ENCODE results near the gene MYDGF. TPM values are rescaled to one million over a fixed set of nuclear protein-coding genes. Genes with fewer than 3 reads are reported as not detected.

MYDGF gene
- total and polyA plus RNA-seq, 4 donors: 85.1 to 222 (median 144) TPM

- peak; percentile 51 for DNase-seq (ENCODE audit: low spot score)
- H3K27ac ChIP-seq (ENCODE audit: low read depth in 1 of 2, low read length in 2 of 2): peak overlapping the region; percentile 11 to 41
- peak; percentile 11 for TF ChIP-seq YY1 (IDR thresholded peaks at IDR 0.05)
- no peak for TF ChIP-seq GABPA (IDR thresholded peaks at IDR 0.05 in 1 of 2, conservative IDR thresholded peaks at IDR 0.05 in 1 of 2)
- TF ChIP-seq MAX (IDR thresholded peaks at IDR 0.05): no peak
- TF ChIP-seq RAD21 (IDR thresholded peaks at IDR 0.05): peak; percentile 71 to 83
- TF ChIP-seq CTCF (IDR thresholded peaks at IDR 0.05; ENCODE audit: low read depth, low read length, missing input control): peak; percentile 55
- TF ChIP-seq TAF1 (conservative IDR thresholded peaks at IDR 0.05): no peak
- no peak for TF ChIP-seq HNF4G (IDR thresholded peaks at IDR 0.05)
- no peak for TF ChIP-seq ATF3 (IDR thresholded peaks at IDR 0.05)
- no peak for TF ChIP-seq FOXA1 (IDR thresholded peaks at IDR 0.05)
- no peak for TF ChIP-seq HNF4A (conservative IDR thresholded peaks at IDR 0.05)
- TF ChIP-seq EGR1 (IDR thresholded peaks at IDR 0.05; ENCODE audit: low read depth in 2 of 2): no peak
Observed at GRCh38 chr19:4660181-4660791, 9.9 kb downstream of the MYDGF start.

GRCh38 chr19:4657835-4658234 lies 12.3 kb downstream of the MYDGF start:
- WGBS: 77% methylated on average over 8 of the region's 8 CpGs
- no peak overlapping the region for H3K4me3 ChIP-seq (ENCODE audit: low read depth in 1 of 3, low read length in 3 of 3)

More at GRCh38 chr19:4660181-4660791, 9.9 kb downstream of the MYDGF start:
- no peak overlapping the region for H3K4me3 ChIP-seq (ENCODE audit: low read depth in 1 of 3, low read length in 3 of 3)
- peaks cover 0 to 17% (median 6%) of the 10 kb centered on the region in 4 donors for H3K4me1 ChIP-seq (ENCODE audit: control insufficient read depth in 4 of 4, insufficient read depth in 4 of 4, low read length in 3 of 4)
- H3K27me3 ChIP-seq (ENCODE audit: control insufficient read depth in 4 of 4, insufficient read depth in 4 of 4, low read length in 3 of 4): no peaks in the 10 kb centered on the region
- no peak overlapping the region for H3K9ac ChIP-seq (ENCODE audit: low read depth in 1 of 2, low read length in 2 of 2)
- 67% methylated on average over 15 of the region's 15 CpGs for WGBS
- no peaks in the 10 kb centered on the region for H3K9me3 ChIP-seq (ENCODE audit: control insufficient read depth in 4 of 4, low read length in 3 of 4)
- peaks cover 19 to 48% (median 31%) of the 10 kb centered on the region in 4 donors for H3K36me3 ChIP-seq (ENCODE audit: control insufficient read depth in 4 of 4, insufficient read depth in 3 of 4, low read depth in 1 of 4, low read length in 3 of 4)

GRCh38 chr19:4657262-4657661 lies 12.9 kb downstream of the MYDGF start:
- Histone ChIP-seq H3K9me3 (ENCODE audit: control insufficient read depth in 4 of 4, low read length in 3 of 4) (no peaks in the 10 kb centered on the region), H3K36me3 (ENCODE audit: control insufficient read depth in 4 of 4, insufficient read depth in 3 of 4, low read depth in 1 of 4, low read length in 3 of 4) (peaks cover 22 to 36% (median 22%) of the 10 kb centered on the region in 4 donors)
- no peak for DNase-seq (ENCODE audit: low spot score)

More at GRCh38 chr19:4657835-4658234, 12.3 kb downstream of the MYDGF start:
- Histone ChIP-seq H3K9me3 (ENCODE audit: control insufficient read depth in 4 of 4, low read length in 3 of 4) (no peaks in the 10 kb centered on the region), H3K27me3 (ENCODE audit: control insufficient read depth in 4 of 4, insufficient read depth in 4 of 4, low read length in 3 of 4) (no peaks in the 10 kb centered on the region), H3K36me3 (ENCODE audit: control insufficient read depth in 4 of 4, insufficient read depth in 3 of 4, low read depth in 1 of 4, low read length in 3 of 4) (peaks cover 19 to 38% (median 26%) of the 10 kb centered on the region in 4 donors), H3K4me1 (ENCODE audit: control insufficient read depth in 4 of 4, insufficient read depth in 4 of 4, low read length in 3 of 4) (peaks cover 5 to 29% (median 21%) of the 10 kb centered on the region in 4 donors), H3K9ac (ENCODE audit: low read depth in 1 of 2, low read length in 2 of 2) (no peak overlapping the region), H3K27ac (ENCODE audit: low read depth in 1 of 2, low read length in 2 of 2) (no peak overlapping the region)
- TF ChIP-seq TAF1 (conservative IDR thresholded peaks at IDR 0.05): no peak
- no peak for TF ChIP-seq FOXA2 (IDR thresholded peaks at IDR 0.05)
- TF ChIP-seq EGR1 (IDR thresholded peaks at IDR 0.05; ENCODE audit: low read depth in 2 of 2): no peak
- DNase-seq (ENCODE audit: low spot score): no peak

More at GRCh38 chr19:4657262-4657661, 12.9 kb downstream of the MYDGF start:
- Histone ChIP-seq H3K27me3 (ENCODE audit: control insufficient read depth in 4 of 4, insufficient read depth in 4 of 4, low read length in 3 of 4) (no peaks in the 10 kb centered on the region), H3K4me1 (ENCODE audit: control insufficient read depth in 4 of 4, insufficient read depth in 4 of 4, low read length in 3 of 4) (peaks cover 5 to 33% (median 23%) of the 10 kb centered on the region in 4 donors), H3K27ac (ENCODE audit: low read depth in 1 of 2, low read length in 2 of 2) (peak overlapping the region in 1 of 2 donors; percentile 1), H3K4me3 (ENCODE audit: low read depth in 1 of 3, low read length in 3 of 3) (no peak overlapping the region), H3K9ac (ENCODE audit: low read depth in 1 of 2, low read length in 2 of 2) (no peak overlapping the region)
- no peak for TF ChIP-seq REST (IDR thresholded peaks at IDR 0.05)
- WGBS: 72% methylated on average over 14 of the region's 14 CpGs

Measured in liver (tissue), 9 donors.